Glutamatergic neuron (in vitro differentiated cells): Measurements from ENCODE around the gene TTC21B. TPM values are rescaled to one million over a fixed set of nuclear protein-coding genes. Genes with fewer than 3 reads are reported as not detected.

Experiments
- DNase-seq: peaks from one replicate; pipeline ENCODE4 v3.0.0; 2022
- H3K27ac Mint-ChIP-seq: one replicate; pipeline ENCODE4 v1.8.0; 2020; ENCODE audit warnings: mild to moderate bottlenecking, mixed read lengths, inconsistent platforms; ENCODE audit not compliant: unreplicated experiment
- H3K27me3 Mint-ChIP-seq: one replicate; pipeline ENCODE4 v1.8.0; 2020; ENCODE audit warnings: mild to moderate bottlenecking, moderate library complexity, mixed read lengths, inconsistent platforms; ENCODE audit not compliant: unreplicated experiment
- H3K36me3 Mint-ChIP-seq: one replicate; pipeline ENCODE4 v1.8.0; 2020; ENCODE audit warnings: mild to moderate bottlenecking, mixed read lengths, inconsistent platforms; ENCODE audit not compliant: unreplicated experiment
- H3K4me1 Mint-ChIP-seq: one replicate; pipeline ENCODE4 v1.8.0; 2020; ENCODE audit warnings: mild to moderate bottlenecking, low read depth, mixed read lengths, inconsistent platforms; ENCODE audit not compliant: unreplicated experiment
- H3K4me3 Mint-ChIP-seq: one replicate; pipeline ENCODE4 v1.8.0; 2020; ENCODE audit warnings: mild to moderate bottlenecking, mixed read lengths, inconsistent platforms; ENCODE audit not compliant: unreplicated experiment
- H3K9me3 Mint-ChIP-seq: one replicate; pipeline ENCODE4 v1.8.0; 2020; ENCODE audit warnings: mild to moderate bottlenecking, moderate library complexity, mixed read lengths, inconsistent platforms; ENCODE audit not compliant: unreplicated experiment
- total RNA-seq: library from RNA; stranded (reverse); fragmentation: NEBNext Ultra II Directional; extraction: Animal tissue kit (Norgen Biotek cat#: 25700); gene quantifications from one replicate; pipeline ENCODE4 v1.2.1, GENCODE V29; 2021; ENCODE audit not compliant: unreplicated experiment
- TF ChIP-seq, protein P1 (sequence below): fragments of 200-600 bp; sonication (generic); IDR thresholded peaks from one replicate; pipeline ENCODE4 v1.5.0; 2021; ENCODE audit not compliant: partially characterized antibody, unreplicated experiment

The TTC21B gene
- total RNA-seq, 1 donor from 2014 or later: 46.2 TPM

DNA sequence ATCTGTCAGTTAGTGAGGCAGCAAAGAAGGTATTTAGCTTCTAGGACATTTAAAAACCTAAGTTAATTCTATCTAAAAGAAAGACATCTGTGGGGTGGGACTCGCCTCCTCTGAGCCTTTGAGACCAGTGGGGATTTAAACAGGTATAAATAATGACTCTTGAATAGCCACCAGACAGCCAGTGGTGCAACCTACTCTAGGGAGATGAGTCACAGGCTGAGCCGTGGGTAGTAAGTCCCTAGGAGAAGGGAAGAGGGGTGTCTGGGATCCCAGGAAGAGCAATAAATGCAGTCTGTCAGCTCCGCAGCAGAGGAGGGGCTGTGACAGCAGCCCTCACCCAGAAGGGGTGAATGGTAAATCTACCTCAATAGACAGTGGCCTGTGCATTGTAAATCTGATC lies 116.5 kb downstream of the TTC21B start:
- Mint-ChIP-seq H3K4me3 (no peak overlapping the region), H3K9me3 (peaks cover 1% of the 10 kb centered on the region), H3K4me1 (no peaks in the 10 kb centered on the region), H3K27ac (no peak overlapping the region), H3K27me3 (no peaks in the 10 kb centered on the region), H3K36me3 (no peaks in the 10 kb centered on the region)
- TF ChIP-seq, protein P1, sequence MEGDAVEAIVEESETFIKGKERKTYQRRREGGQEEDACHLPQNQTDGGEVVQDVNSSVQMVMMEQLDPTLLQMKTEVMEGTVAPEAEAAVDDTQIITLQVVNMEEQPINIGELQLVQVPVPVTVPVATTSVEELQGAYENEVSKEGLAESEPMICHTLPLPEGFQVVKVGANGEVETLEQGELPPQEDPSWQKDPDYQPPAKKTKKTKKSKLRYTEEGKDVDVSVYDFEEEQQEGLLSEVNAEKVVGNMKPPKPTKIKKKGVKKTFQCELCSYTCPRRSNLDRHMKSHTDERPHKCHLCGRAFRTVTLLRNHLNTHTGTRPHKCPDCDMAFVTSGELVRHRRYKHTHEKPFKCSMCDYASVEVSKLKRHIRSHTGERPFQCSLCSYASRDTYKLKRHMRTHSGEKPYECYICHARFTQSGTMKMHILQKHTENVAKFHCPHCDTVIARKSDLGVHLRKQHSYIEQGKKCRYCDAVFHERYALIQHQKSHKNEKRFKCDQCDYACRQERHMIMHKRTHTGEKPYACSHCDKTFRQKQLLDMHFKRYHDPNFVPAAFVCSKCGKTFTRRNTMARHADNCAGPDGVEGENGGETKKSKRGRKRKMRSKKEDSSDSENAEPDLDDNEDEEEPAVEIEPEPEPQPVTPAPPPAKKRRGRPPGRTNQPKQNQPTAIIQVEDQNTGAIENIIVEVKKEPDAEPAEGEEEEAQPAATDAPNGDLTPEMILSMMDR: no peak
- no peak for DNase-seq

DNA sequence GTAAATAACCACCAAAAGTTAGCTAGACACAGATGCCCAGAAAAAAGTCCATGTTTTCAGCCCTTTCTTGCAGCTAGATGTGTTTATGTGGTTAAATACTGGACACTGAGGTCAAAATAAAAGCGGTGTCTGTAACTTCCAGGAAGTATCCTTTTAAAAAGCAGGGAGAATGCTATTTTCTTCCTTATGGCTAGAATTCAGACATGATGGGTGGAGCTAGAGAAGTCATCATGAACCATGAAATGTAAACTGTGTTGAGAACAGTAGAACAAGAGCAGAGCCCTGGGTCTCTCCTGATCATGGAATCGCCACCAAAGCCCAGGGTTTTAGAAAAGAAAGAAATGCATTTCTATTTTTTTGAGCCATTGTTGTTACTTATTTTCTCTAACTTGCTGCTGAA lies 118.2 kb downstream of the TTC21B start:
- TF ChIP-seq, protein P1: no peak
- H3K4me3 Mint-ChIP-seq: no peak overlapping the region
- no peaks in the 10 kb centered on the region for H3K36me3 Mint-ChIP-seq
- H3K27ac Mint-ChIP-seq: no peak overlapping the region
- peaks cover 1% of the 10 kb centered on the region for H3K9me3 Mint-ChIP-seq
- no peak for DNase-seq
- H3K27me3 Mint-ChIP-seq: no peaks in the 10 kb centered on the region
- no peaks in the 10 kb centered on the region for H3K4me1 Mint-ChIP-seq

DNA sequence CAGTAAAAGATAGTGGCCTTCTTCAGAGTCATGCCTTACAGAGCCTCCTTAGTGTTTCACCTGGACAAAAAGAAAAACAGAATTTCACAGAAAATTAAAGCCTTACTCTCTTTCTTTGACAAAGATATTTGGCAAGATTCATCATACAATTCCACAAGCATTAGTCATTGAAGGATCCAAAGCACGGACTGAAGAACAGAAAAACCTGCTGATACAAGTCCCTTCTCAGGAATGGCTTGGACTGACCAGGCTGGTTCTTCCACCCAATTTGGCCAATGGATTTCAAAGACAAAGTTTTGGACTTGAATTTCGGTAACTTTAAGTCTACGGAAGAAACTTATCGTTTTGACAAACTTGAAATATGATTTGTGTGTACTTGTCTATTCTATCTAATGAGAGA lies 120.4 kb downstream of the TTC21B start:
- no peak overlapping the region for H3K4me3 Mint-ChIP-seq
- no peaks in the 10 kb centered on the region for H3K4me1 Mint-ChIP-seq
- H3K9me3 Mint-ChIP-seq: peaks cover 1% of the 10 kb centered on the region
- H3K36me3 Mint-ChIP-seq: no peaks in the 10 kb centered on the region
- no peak overlapping the region for H3K27ac Mint-ChIP-seq
- TF ChIP-seq, protein P1: no peak
- DNase-seq: no peak
- no peaks in the 10 kb centered on the region for H3K27me3 Mint-ChIP-seq

DNA sequence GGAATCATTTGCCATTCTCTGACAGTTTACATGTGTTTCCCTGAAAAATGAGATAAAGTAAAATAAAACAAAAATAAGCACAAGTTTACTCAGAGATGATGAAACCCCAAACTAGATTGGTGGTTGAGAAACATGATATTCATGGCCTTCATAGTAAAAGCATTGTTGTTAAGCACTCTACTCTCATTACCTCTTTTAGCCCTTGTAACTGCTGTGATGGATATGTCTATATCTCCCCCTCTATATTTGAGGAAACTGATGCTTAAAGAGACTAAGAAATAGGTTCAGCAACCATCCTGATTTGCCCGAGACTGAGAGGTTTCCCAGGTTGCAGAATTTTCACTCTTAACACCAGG lies 125.7 kb downstream of the TTC21B start:
- H3K4me1 Mint-ChIP-seq: no peaks in the 10 kb centered on the region
- H3K27ac Mint-ChIP-seq: no peak overlapping the region
- DNase-seq: no peak
- H3K4me3 Mint-ChIP-seq: no peak overlapping the region
- no peaks in the 10 kb centered on the region for H3K9me3 Mint-ChIP-seq
- H3K27me3 Mint-ChIP-seq: no peaks in the 10 kb centered on the region
- H3K36me3 Mint-ChIP-seq: no peaks in the 10 kb centered on the region
- TF ChIP-seq, protein P1: no peak

DNA sequence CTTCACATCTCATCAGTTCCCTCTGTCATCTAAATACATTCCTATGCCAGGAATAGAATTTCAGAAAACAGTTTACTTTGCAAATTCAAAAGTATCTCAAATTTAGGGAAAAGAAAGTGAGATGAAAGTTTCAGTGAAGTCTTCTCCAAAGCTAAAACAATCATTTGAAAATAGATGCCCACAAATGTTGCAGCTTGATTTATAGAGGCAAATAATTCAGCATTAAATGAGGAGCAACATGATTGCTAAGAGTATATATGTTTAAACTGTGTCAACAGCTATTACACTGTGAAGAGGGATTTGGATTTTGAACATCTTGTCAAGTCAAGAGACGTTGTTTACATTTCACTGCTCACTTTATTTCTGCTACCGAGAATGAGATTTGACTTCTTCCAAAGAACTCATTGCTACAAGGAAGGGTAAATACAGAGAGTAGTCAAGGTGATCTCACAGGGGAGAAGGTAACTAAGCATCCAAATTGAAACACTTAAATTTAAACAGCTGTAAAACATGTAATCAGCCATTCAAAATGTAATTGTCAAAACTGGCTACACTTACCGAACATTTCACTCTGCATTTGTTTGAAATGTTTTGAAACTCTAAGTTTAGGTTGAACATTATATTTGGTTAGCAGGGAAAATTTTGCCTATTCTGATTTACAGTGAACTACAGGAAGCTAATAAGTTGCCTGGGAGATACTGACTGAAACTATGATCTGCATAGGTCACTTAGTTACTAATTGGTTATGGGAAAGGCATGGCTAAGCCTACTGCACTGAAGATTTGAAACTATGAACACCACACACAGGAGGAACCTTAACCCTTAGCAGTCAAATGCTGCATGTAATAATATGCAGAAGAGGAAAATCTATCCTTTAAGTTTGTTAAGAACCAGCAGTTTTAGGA lies 126.3 kb downstream of the TTC21B start:
- no peak overlapping the region for H3K4me3 Mint-ChIP-seq
- no peak for DNase-seq

More for the DNA sequence above, 126.3 kb downstream of the TTC21B start:
- Mint-ChIP-seq H3K4me1 (no peaks in the 10 kb centered on the region), H3K27me3 (no peaks in the 10 kb centered on the region), H3K27ac (no peak overlapping the region), H3K36me3 (no peaks in the 10 kb centered on the region), H3K9me3 (no peaks in the 10 kb centered on the region)
- TF ChIP-seq, protein P1: no peak
